ENCODE measurements around the gene NUTM2F.

NUTM2F gene

GRCh38 chr9:94270009-94270408 lies 58.4 kb downstream of the NUTM2F start:
- TF ChIP-seq, protein P1, sequence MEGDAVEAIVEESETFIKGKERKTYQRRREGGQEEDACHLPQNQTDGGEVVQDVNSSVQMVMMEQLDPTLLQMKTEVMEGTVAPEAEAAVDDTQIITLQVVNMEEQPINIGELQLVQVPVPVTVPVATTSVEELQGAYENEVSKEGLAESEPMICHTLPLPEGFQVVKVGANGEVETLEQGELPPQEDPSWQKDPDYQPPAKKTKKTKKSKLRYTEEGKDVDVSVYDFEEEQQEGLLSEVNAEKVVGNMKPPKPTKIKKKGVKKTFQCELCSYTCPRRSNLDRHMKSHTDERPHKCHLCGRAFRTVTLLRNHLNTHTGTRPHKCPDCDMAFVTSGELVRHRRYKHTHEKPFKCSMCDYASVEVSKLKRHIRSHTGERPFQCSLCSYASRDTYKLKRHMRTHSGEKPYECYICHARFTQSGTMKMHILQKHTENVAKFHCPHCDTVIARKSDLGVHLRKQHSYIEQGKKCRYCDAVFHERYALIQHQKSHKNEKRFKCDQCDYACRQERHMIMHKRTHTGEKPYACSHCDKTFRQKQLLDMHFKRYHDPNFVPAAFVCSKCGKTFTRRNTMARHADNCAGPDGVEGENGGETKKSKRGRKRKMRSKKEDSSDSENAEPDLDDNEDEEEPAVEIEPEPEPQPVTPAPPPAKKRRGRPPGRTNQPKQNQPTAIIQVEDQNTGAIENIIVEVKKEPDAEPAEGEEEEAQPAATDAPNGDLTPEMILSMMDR (IDR thresholded peaks at IDR 0.05; ENCODE audit: low read depth, low read length), result no peak
- no peak overlapping the region for H3K4me3 ChIP-seq (ENCODE audit: low read depth, low read length)

- no peak overlapping the region for H3K4me3 ChIP-seq (ENCODE audit: low read depth, low read length)
- TF ChIP-seq, protein P1 (IDR thresholded peaks at IDR 0.05; ENCODE audit: low read depth, low read length), result no peak
Measured at GRCh38 chr9:94269264-94269663, 59.2 kb downstream of the NUTM2F start.

Data from WI38 (cell line).